Retinal pigment epithelial cell (primary cell): ENCODE measurements around the gene CABYR.
"Not testable (repeated sequence)": the region's sequence is repeated elsewhere in the genome, so short reads cannot be mapped to it uniquely, and the experiment has no call there.

ENCODE experiments used
- DNase-seq: peaks from one replicate; pipeline ENCODE4 v3.0.0-alpha.2; 2010; ENCODE audit warnings: low read depth
- H3K4me3 ChIP-seq: 2 replicates; pipeline ENCODE4 v1.5.1; 2011; ENCODE audit warnings: mild to moderate bottlenecking, low read length, control low read depth, moderate library complexity
- CTCF ChIP-seq: conservative IDR thresholded peaks from 2 replicates; pipeline ENCODE4 v1.5.1; 2011; ENCODE audit warnings: low read depth, low read length, control low read depth, inconsistent platforms

Gene CABYR

DNA sequence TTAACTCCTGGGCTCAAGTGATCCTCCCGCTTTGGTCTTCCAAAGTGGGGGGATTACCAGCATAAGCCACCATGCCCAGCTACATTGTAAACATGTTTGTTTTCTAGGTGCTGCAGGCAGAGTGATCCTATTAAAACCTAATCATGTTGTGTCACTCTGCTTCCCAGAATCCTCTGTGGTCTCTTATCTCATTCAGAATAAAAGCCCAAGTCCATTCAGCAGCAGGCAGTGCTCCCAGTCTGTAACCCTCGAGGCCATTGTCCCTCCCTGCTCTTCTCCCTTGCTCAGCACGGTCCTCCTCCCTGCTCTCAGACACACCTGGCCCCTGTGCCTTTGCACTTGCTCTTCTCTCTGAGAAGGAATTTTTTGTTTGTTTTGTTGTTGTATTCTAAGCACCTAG lies 11.1 kb upstream of the CABYR start:
- no peak for TF ChIP-seq CTCF
- DNase-seq: no peak
- no peak overlapping the region for H3K4me3 ChIP-seq

DNA sequence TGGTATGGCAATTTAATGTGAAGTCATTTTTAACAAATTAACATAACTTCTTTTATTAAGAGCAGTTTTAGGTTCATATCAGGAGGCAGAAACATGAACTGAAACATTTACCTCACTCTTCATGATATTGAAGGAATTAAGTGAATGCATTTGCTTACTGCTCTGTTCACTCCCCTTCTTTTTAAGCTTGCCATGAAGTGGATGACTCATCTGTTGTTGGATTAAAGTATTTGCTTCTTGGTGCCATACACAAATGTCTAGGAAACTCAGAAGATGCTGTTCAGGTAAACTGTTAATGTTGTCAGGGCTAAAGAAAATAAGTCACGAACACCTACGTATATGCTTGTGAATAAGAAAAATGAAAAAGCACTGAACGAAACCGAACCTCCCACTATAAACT lies 10.2 kb upstream of the CABYR start:
- TF ChIP-seq CTCF: no peak
- no peak for DNase-seq

GRCh38 chr18:24130494-24130893 lies 8.4 kb upstream of the CABYR start:
- TF ChIP-seq CTCF: no peak
- H3K4me3 ChIP-seq: no peak overlapping the region
- DNase-seq: no peak

More for the DNA sequence above, 10.2 kb upstream of the CABYR start:
- no peak overlapping the region for H3K4me3 ChIP-seq

GRCh38 chr18:24136967-24137373 lies 1.9 kb upstream of the CABYR start:
- no peak for TF ChIP-seq CTCF
- no peak overlapping the region for H3K4me3 ChIP-seq
- no peak for DNase-seq

GRCh38 chr18:24138409-24138788 lies 463 bp upstream of the CABYR start:
- no peak for DNase-seq
- peak overlapping the region; percentile 74 for H3K4me3 ChIP-seq
- TF ChIP-seq CTCF: no peak

GRCh38 chr18:24140697-24141096 lies 1.8 kb downstream of the CABYR start:
- no peak for TF ChIP-seq CTCF
- H3K4me3 ChIP-seq: no peak overlapping the region
- DNase-seq: no peak

- no peak for TF ChIP-seq CTCF
- H3K4me3 ChIP-seq: no peak overlapping the region
- no peak for DNase-seq
Observed at GRCh38 chr18:24142376-24142775, 3.5 kb downstream of the CABYR start.

- DNase-seq, H3K4me3 ChIP-seq: not testable (repeated sequence)
Observed at GRCh38 chr18:24149591-24149990, 10.7 kb downstream of the CABYR start.
